NB4 (cell line): Measurements from ENCODE around the gene TMEM80.
"Not testable (repeated sequence)": the region's sequence is repeated elsewhere in the genome, so short reads cannot be mapped to it uniquely, and the experiment has no call there.

ENCODE experiments used
- POLR2A ChIP-seq: IDR thresholded peaks from 2 replicates; pipeline ENCODE4 v1.6.1; 2011; ENCODE audit warnings: mild to moderate bottlenecking; ENCODE audit not compliant: insufficient read length; ENCODE audit errors: extremely low read depth
- TF ChIP-seq, protein P1 (sequence below): IDR thresholded peaks from one replicate; pipeline ENCODE4 v1.5.1; 2012; ENCODE audit warnings: low read depth, low read length

DNA sequence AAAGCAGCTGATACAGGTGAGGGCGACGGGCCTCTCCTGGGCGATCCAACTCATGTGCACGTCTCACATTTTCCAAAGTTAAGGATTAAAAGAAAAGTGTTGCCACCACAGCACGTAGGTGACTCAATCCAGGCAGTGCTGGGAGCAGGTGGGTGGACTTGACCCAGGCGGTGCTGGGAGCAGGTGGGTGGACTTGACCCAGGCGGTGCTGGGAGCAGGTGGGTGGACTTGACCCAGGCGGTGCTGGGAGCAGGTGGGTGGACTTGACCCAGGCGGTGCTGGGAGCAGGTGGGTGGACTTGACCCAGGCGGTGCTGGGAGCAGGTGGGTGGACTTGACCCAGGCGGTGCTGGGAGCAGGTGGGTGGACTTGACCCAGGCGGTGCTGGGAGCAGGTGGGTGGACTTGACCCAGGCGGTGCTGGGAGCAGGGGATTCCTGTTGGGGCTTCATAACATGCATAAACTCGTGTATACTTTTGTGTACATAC lies 47.9 kb upstream of the TMEM80 start:
- TF ChIP-seq, protein P1, sequence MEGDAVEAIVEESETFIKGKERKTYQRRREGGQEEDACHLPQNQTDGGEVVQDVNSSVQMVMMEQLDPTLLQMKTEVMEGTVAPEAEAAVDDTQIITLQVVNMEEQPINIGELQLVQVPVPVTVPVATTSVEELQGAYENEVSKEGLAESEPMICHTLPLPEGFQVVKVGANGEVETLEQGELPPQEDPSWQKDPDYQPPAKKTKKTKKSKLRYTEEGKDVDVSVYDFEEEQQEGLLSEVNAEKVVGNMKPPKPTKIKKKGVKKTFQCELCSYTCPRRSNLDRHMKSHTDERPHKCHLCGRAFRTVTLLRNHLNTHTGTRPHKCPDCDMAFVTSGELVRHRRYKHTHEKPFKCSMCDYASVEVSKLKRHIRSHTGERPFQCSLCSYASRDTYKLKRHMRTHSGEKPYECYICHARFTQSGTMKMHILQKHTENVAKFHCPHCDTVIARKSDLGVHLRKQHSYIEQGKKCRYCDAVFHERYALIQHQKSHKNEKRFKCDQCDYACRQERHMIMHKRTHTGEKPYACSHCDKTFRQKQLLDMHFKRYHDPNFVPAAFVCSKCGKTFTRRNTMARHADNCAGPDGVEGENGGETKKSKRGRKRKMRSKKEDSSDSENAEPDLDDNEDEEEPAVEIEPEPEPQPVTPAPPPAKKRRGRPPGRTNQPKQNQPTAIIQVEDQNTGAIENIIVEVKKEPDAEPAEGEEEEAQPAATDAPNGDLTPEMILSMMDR, result not testable (repeated sequence)
- TF ChIP-seq POLR2A, result not testable (repeated sequence)
